ENCODE results near the gene SIGLEC11.

- TF ChIP-seq CTCF (IDR thresholded peaks at IDR 0.05) (no peak), POLR2A (IDR thresholded peaks at IDR 0.05) (no peak), EP300 (IDR thresholded peaks at IDR 0.05; ENCODE audit: low read depth) (no peak)
These were observed 45.7 kb downstream of the SIGLEC11 start for GRCh38 chr19:49915271-49915670.
